GM13977 (cell line): ENCODE results near the gene AUTS2.

ENCODE experiments used
- DNase-seq: peaks from one replicate; pipeline ENCODE4 v3.0.0; 2012; ENCODE audit warnings: low spot score
- CTCF ChIP-seq: IDR thresholded peaks from 2 replicates; pipeline ENCODE4 v1.5.1; 2012; ENCODE audit warnings: mild to moderate bottlenecking, control low read depth; ENCODE audit not compliant: insufficient read depth; ENCODE audit errors: extremely low read depth, missing control alignments
- in situ Hi-C: fragments of 300-500 bp; cut with MboI; formaldehyde crosslinking; loops from one replicate; pipeline ENCODE4 v1.12.0; 2022; ENCODE audit warnings: low sequenced_read_pairs, low pct_unique_long_range_greater_than_20kb, mixed read lengths, inconsistent platforms; ENCODE audit not compliant: unreplicated experiment

Gene AUTS2

GRCh38 chr7:70710651-70711050, 1112.4 kb downstream of the AUTS2 start:
- no peak for DNase-seq
- in situ Hi-C loops, result no loop called here
- TF ChIP-seq CTCF, result no peak

- DNase-seq, result no peak
- TF ChIP-seq CTCF, result no peak
- in situ Hi-C loops, result no loop called here
Observed at GRCh38 chr7:70711452-70711851, 1113.2 kb downstream of the AUTS2 start.

- no peak for TF ChIP-seq CTCF
- DNase-seq, result no peak
- in situ Hi-C loops, result no loop called here
Observed at GRCh38 chr7:70712942-70713341, 1114.7 kb downstream of the AUTS2 start.

- in situ Hi-C loops, result no loop called here
Observed at GRCh38 chr7:70714506-70715038, 1116.3 kb downstream of the AUTS2 start.

GRCh38 chr7:70717553-70718329, 1119.5 kb downstream of the AUTS2 start:
- DNase-seq, result no peak
- TF ChIP-seq CTCF, result no peak
- in situ Hi-C loops, result no loop called here

More at GRCh38 chr7:70714506-70715038, 1116.3 kb downstream of the AUTS2 start:
- no peak for TF ChIP-seq CTCF
- no peak for DNase-seq

- in situ Hi-C loops, result no loop called here
- no peak for TF ChIP-seq CTCF
- DNase-seq, result no peak
Observed at GRCh38 chr7:70719125-70719524, 1120.8 kb downstream of the AUTS2 start.
